ENCODE data around the gene PSMD12.

GRCh38 chr17:67388986-67389385 lies 22.6 kb upstream of the PSMD12 start:
- TF ChIP-seq, protein P1, sequence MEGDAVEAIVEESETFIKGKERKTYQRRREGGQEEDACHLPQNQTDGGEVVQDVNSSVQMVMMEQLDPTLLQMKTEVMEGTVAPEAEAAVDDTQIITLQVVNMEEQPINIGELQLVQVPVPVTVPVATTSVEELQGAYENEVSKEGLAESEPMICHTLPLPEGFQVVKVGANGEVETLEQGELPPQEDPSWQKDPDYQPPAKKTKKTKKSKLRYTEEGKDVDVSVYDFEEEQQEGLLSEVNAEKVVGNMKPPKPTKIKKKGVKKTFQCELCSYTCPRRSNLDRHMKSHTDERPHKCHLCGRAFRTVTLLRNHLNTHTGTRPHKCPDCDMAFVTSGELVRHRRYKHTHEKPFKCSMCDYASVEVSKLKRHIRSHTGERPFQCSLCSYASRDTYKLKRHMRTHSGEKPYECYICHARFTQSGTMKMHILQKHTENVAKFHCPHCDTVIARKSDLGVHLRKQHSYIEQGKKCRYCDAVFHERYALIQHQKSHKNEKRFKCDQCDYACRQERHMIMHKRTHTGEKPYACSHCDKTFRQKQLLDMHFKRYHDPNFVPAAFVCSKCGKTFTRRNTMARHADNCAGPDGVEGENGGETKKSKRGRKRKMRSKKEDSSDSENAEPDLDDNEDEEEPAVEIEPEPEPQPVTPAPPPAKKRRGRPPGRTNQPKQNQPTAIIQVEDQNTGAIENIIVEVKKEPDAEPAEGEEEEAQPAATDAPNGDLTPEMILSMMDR (IDR thresholded peaks at IDR 0.05), result no peak
- TF ChIP-seq POLR2AphosphoS5 (IDR thresholded peaks at IDR 0.05), result no peak
